ENCODE results near the gene EPN2. TPM values are rescaled to one million over a fixed set of nuclear protein-coding genes. Genes with fewer than 3 reads are reported as not detected.

EPN2 gene
- total and polyA plus RNA-seq, 2 donors from 2014 or later, result 18.0 to 45.4 TPM

DNA sequence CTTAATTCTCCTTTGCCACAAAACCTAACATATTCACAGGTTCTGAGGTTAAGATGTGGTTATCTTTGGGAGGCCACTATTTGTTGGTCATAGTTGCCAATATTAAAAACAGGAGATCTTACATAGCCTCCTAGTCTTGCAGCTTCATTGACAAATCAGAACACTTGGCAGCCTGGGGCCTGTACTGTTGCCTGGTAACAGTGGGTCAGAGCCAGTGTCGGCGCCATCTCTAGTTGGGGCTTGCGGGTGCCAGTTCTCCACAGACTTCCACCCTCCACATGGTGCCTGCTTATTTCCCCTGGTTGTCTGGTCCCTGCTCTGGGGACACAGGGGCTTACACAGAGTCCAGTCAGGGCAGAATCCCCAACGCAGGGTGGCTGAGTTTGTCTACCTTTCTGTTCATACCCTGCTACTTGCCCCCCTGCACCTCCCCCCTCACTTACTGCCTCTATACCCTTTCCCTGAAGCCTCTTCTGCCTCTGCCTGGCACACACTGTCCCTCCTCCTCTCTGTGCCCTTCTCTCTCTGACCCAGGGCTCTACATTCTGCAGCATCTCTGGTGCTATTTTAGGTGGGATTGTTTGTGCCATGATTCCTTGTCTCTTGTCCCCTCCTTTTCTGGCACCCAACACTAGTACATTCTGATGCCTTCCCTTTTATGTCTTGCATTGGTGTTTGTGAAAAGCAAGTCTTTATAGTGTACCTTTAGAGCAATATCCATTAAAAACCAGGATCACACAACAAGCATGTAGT lies 13.4 kb downstream of the EPN2 start:
- no peak overlapping the region for H3K27ac ChIP-seq (ENCODE audit: low read depth in 2 of 2, low read length in 2 of 2)
- no peaks in the 10 kb centered on the region for H3K9me3 ChIP-seq (ENCODE audit: control insufficient read depth in 2 of 3, insufficient read depth in 1 of 3, low read length in 3 of 3)
- no peak for DNase-seq
- peaks cover 0 to 19% (median 5%) of the 10 kb centered on the region in 3 donors for H3K4me1 ChIP-seq (ENCODE audit: control insufficient read depth in 2 of 3, insufficient read depth in 2 of 3, low read depth in 1 of 3, low read length in 3 of 3)
- H3K27me3 ChIP-seq (ENCODE audit: control insufficient read depth, insufficient read depth, low read length), result no peaks in the 10 kb centered on the region
- no peak for FAIRE-seq
- TF ChIP-seq CTCF (IDR thresholded peaks at IDR 0.05; ENCODE audit: borderline replicate concordance, extremely low read depth, insufficient read depth), result no peak
- H3K9ac ChIP-seq (ENCODE audit: low read length in 3 of 3), result no peak overlapping the region
- intact Hi-C loops (cut with DNase I), result no loop called here
- H3K4me3 ChIP-seq (ENCODE audit: low read length in 3 of 3), result no peak overlapping the region
- peaks cover 0 to 3% (median 0%) of the 10 kb centered on the region in 3 donors for H3K36me3 ChIP-seq (ENCODE audit: control insufficient read depth in 2 of 3, insufficient read depth in 3 of 3, low read length in 3 of 3)

DNA sequence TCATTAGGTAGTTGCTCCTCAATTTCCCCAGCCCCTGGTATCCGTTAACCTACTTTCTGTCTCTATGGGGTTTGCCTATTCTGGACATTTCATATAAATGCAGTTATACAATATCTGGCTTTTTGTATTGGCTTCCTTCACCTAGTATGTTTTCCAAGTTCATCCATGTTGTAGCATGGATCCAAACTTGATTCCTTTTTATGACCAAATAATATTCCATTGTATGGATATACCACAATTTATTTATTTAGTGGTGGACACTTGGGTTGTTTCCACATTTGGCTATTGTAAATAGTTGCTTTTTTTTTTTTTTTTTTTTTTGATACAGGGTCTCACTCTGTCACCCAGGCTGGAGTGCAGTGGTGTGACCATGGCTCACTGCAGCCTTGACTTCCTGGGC lies 15.9 kb downstream of the EPN2 start:
- FAIRE-seq, result no peak
- H3K4me3 ChIP-seq (ENCODE audit: low read length in 3 of 3), result no peak overlapping the region
- DNase-seq, result no peak
- intact Hi-C loops (cut with DNase I), result no loop called here
- no peak for TF ChIP-seq CTCF (IDR thresholded peaks at IDR 0.05; ENCODE audit: borderline replicate concordance, extremely low read depth, insufficient read depth)
- H3K9ac ChIP-seq (ENCODE audit: low read length in 3 of 3), result no peak overlapping the region
- peaks cover 0 to 15% (median 5%) of the 10 kb centered on the region in 3 donors for H3K4me1 ChIP-seq (ENCODE audit: control insufficient read depth in 2 of 3, insufficient read depth in 2 of 3, low read depth in 1 of 3, low read length in 3 of 3)
- H3K27me3 ChIP-seq (ENCODE audit: control insufficient read depth, insufficient read depth, low read length), result no peaks in the 10 kb centered on the region
- H3K27ac ChIP-seq (ENCODE audit: low read depth in 2 of 2, low read length in 2 of 2), result no peak overlapping the region
- H3K9me3 ChIP-seq (ENCODE audit: control insufficient read depth in 2 of 3, insufficient read depth in 1 of 3, low read length in 3 of 3), result no peaks in the 10 kb centered on the region
- H3K36me3 ChIP-seq (ENCODE audit: control insufficient read depth in 2 of 3, insufficient read depth in 3 of 3, low read length in 3 of 3), result peaks cover 0 to 3% (median 0%) of the 10 kb centered on the region in 3 donors

DNA sequence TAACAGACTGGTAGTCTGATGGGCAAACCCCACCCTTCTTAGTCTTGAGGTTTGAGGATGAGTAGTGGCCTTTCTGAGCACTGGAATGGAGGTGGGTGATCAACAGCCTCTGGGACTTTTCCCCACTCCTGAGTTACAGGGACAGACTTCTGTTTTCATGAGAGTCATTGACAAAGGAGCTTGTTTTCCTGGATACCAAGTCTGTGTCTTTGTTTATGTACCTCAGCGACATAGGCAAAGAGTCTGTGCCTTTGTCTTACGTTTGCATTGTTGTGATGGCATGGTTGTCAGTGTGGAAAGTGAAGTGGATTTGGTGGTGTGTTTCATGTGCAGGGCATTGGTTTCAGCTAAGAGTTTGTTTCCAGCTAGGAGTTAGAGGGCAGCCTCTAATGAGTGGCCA lies 17.5 kb downstream of the EPN2 start:
- H3K9ac ChIP-seq (ENCODE audit: low read length in 3 of 3), result no peak overlapping the region
- intact Hi-C loops (cut with DNase I), result no loop called here
- H3K27ac ChIP-seq (ENCODE audit: low read depth in 2 of 2, low read length in 2 of 2), result no peak overlapping the region
- no peaks in the 10 kb centered on the region for H3K9me3 ChIP-seq (ENCODE audit: control insufficient read depth in 2 of 3, insufficient read depth in 1 of 3, low read length in 3 of 3)
- no peak for TF ChIP-seq CTCF (IDR thresholded peaks at IDR 0.05; ENCODE audit: borderline replicate concordance, extremely low read depth, insufficient read depth)
- peaks cover 0 to 9% (median 0%) of the 10 kb centered on the region in 3 donors for H3K4me1 ChIP-seq (ENCODE audit: control insufficient read depth in 2 of 3, insufficient read depth in 2 of 3, low read depth in 1 of 3, low read length in 3 of 3)
- no peaks in the 10 kb centered on the region for H3K27me3 ChIP-seq (ENCODE audit: control insufficient read depth, insufficient read depth, low read length)
- peaks cover 0 to 3% (median 0%) of the 10 kb centered on the region in 3 donors for H3K36me3 ChIP-seq (ENCODE audit: control insufficient read depth in 2 of 3, insufficient read depth in 3 of 3, low read length in 3 of 3)
- DNase-seq (no peak), FAIRE-seq (no peak)
- no peak overlapping the region for H3K4me3 ChIP-seq (ENCODE audit: low read length in 3 of 3)

Data from kidney (tissue), 14 donors.